ENCODE measurements around the gene FBXO48. TPM values are rescaled to one million over a fixed set of nuclear protein-coding genes. Genes with fewer than 3 reads are reported as not detected.

FBXO48 gene
- total RNA-seq, 2 experiments from 2014 or later: 2.8 to 3.7 TPM

GRCh38 chr2:68413466-68413865 is 53.6 kb downstream of the FBXO48 start:
- DNase-seq: no peak
- Mint-ChIP-seq H3K27ac (no peak overlapping the region), H3K27me3 (peaks cover 15% of the 10 kb centered on the region), H3K4me1 (peaks cover 6% of the 10 kb centered on the region), H3K4me3 (no peak overlapping the region), H3K9me3 (no peaks in the 10 kb centered on the region), H3K36me3 (ENCODE audit: low read depth) (no peaks in the 10 kb centered on the region)
- ChIA-PET CTCF (interaction anchor here (0.6 to 1.6 kb wide), 4 partner anchors 16 to 142 kb away, joined by 3 to 6 read pairs (median 4); no protein-coding TSS in a partner anchor), POLR2A (no interaction called here)

- POLR2A ChIA-PET: no interaction called here
- CTCF ChIA-PET: interaction anchor here (0.9 kb wide), 1 partner anchor 29 kb away, joined by 4 read pairs; no protein-coding TSS in a partner anchor
- H3K36me3 Mint-ChIP-seq (ENCODE audit: low read depth): no peaks in the 10 kb centered on the region
- H3K27me3 Mint-ChIP-seq: peaks cover 23% of the 10 kb centered on the region
- DNase-seq: no peak
- no peak overlapping the region for H3K4me3 Mint-ChIP-seq
- peaks cover 4% of the 10 kb centered on the region for H3K9me3 Mint-ChIP-seq
- H3K4me1 Mint-ChIP-seq: peaks cover 3% of the 10 kb centered on the region
- no peak overlapping the region for H3K27ac Mint-ChIP-seq
These were observed 54.8 kb downstream of the FBXO48 start for GRCh38 chr2:68412127-68412819.

- CTCF ChIA-PET: interaction anchor here (0.5 to 0.9 kb wide), 2 partner anchors 30 to 238 kb away, joined by 3 to 4 read pairs; no protein-coding TSS in a partner anchor
- no peak for DNase-seq
- H3K4me3 Mint-ChIP-seq: no peak overlapping the region
These were observed 55.5 kb downstream of the FBXO48 start for GRCh38 chr2:68411397-68412126.

More at GRCh38 chr2:68411397-68412126, 55.5 kb downstream of the FBXO48 start:
- Mint-ChIP-seq H3K36me3 (ENCODE audit: low read depth) (no peaks in the 10 kb centered on the region), H3K4me1 (peaks cover 3% of the 10 kb centered on the region), H3K27ac (no peak overlapping the region), H3K9me3 (peaks cover 4% of the 10 kb centered on the region), H3K27me3 (peaks cover 24% of the 10 kb centered on the region)
- POLR2A ChIA-PET: no interaction called here

Other genes with a start within 250 kb of the FBXO48 start
- 10 to 100 TPM; 78.5 to 79.6 TPM for gene PPP3R1, start 214.8 kb downstream of the FBXO48 start, total RNA-seq
- not detected for gene CNRIP1, start 147.3 kb downstream of the FBXO48 start, total RNA-seq
- gene PLEK, start 102.0 kb downstream of the FBXO48 start, total RNA-seq: under 1 TPM; 0.40 to 0.60 TPM
- 1 to 10 TPM; 2.7 to 3.7 TPM for gene APLF, start 291 bp upstream of the FBXO48 start, total RNA-seq
- not detected for gene PROKR1, start 176.3 kb upstream of the FBXO48 start, total RNA-seq

All from activated CD4-positive, alpha-beta T cell treated with anti-CD3 and anti-CD28 coated beads, Interleukin-2, amount 10 ng/mL, durations not matched to agents 7 days and 5 days (primary cell).